Activated CD8-positive, alpha-beta T cell treated with anti-CD3 and anti-CD28 coated beads, Interleukin-2, amount 10 ng/mL, durations not matched to agents 7 days and 5 days (primary cell): Measurements from ENCODE around the gene LRRC1. TPM values are rescaled to one million over a fixed set of nuclear protein-coding genes. Genes with fewer than 3 reads are reported as not detected.
A peak's percentile ranks its signal among the peaks of the same experiment; 100 is the strongest.

Experiments used
- ATAC-seq: fragments of 150-1000 bp; cut with Tn5 transposase; one replicate; pipeline ENCODE4 v1.10.0; 2021; ENCODE audit warnings: moderate library complexity
- CTCF ChIA-PET: fragments of 350-600 bp; sonication (Branson Sonifier 250); formaldehyde crosslinking; loops from one replicate; lab custom pipeline; 2021; ENCODE audit warnings: antibody characterized with exemption; lab: Charles Lee
- POLR2A ChIA-PET: fragments of 350-600 bp; sonication (Branson Sonifier 250); formaldehyde crosslinking; loops from one replicate; lab custom pipeline; 2021; ENCODE audit warnings: antibody characterized with exemption; lab: Charles Lee
- DNase-seq: peaks from one replicate; pipeline ENCODE4 v3.0.0-alpha.2; 2020
- H3K27ac Mint-ChIP-seq: one replicate; pipeline ENCODE4 v1.8.0; 2021; ENCODE audit warnings: mild to moderate bottlenecking, mixed read lengths
- H3K27me3 Mint-ChIP-seq: one replicate; pipeline ENCODE4 v1.8.0; 2021; ENCODE audit warnings: low read depth, mixed read lengths
- H3K36me3 Mint-ChIP-seq: one replicate; pipeline ENCODE4 v1.8.0; 2021; ENCODE audit warnings: low read depth, mixed read lengths
- H3K4me1 Mint-ChIP-seq: one replicate; pipeline ENCODE4 v1.8.0; 2021; ENCODE audit warnings: low read depth, mixed read lengths
- H3K4me3 Mint-ChIP-seq: one replicate; pipeline ENCODE4 v1.8.0; 2021; ENCODE audit warnings: mild to moderate bottlenecking, mixed read lengths
- H3K9me3 Mint-ChIP-seq: one replicate; pipeline ENCODE4 v1.8.0; 2022; ENCODE audit warnings: mixed read lengths; ENCODE audit not compliant: insufficient read depth
- total RNA-seq, 2 experiments: library from RNA; stranded (reverse); gene quantifications; one replicate each; pipeline ENCODE4 v1.2.3, GENCODE V29; 2021

The LRRC1 gene
- total RNA-seq, 2 experiments from 2014 or later, result 3.6 to 4.2 TPM

DNA sequence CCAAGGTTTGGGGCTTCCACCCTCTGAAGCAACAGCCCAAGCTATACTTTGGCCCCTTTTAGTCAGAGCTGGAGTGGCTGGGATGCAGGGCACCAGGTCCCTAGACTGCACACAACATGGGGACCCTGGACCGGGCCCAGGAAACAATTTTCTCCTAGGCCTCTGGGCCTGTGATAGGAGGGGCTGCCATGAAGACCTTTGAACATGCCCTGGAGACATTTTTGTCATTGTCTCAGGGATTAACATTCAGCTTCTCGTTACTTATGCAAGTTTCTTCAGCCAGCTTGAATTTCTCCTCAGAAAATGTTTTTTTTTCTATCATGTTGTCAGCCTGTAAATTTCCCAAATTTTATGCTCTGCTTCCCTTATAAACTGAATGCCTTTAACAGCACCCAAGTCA, 82.3 kb downstream of the LRRC1 start:
- Mint-ChIP-seq H3K4me3 (no peak overlapping the region), H3K4me1 (no peaks in the 10 kb centered on the region), H3K27ac (no peak overlapping the region), H3K9me3 (no peaks in the 10 kb centered on the region), H3K36me3 (no peaks in the 10 kb centered on the region), H3K27me3 (no peaks in the 10 kb centered on the region)
- CTCF ChIA-PET, result no interaction called here
- POLR2A ChIA-PET, result no interaction called here
- ATAC-seq (no peak), DNase-seq (no peak)

DNA sequence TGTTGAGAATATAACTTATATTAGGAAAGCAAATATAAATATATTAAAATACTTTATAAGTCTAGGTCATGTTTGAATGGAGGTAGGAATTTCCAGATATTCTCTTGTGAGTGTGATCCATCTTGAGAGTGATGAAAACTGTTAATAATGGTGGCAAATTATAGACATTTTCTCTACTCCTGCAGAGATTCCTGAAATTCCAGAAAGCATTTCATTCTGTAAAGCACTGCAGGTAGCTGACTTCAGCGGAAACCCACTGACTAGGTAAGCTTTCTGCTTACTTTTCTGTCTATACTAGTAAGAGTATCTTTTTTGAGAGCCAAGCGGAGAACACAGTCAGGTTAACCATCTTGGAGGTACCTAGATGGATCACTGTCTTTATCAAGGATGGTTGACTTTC, 84.0 kb downstream of the LRRC1 start:
- ATAC-seq, result no peak
- ChIA-PET CTCF (no interaction called here), POLR2A (no interaction called here)
- Mint-ChIP-seq H3K27ac (no peak overlapping the region), H3K36me3 (peaks cover 2% of the 10 kb centered on the region), H3K27me3 (no peaks in the 10 kb centered on the region), H3K4me3 (no peak overlapping the region), H3K4me1 (no peaks in the 10 kb centered on the region), H3K9me3 (no peaks in the 10 kb centered on the region)
- DNase-seq, result no peak

DNA sequence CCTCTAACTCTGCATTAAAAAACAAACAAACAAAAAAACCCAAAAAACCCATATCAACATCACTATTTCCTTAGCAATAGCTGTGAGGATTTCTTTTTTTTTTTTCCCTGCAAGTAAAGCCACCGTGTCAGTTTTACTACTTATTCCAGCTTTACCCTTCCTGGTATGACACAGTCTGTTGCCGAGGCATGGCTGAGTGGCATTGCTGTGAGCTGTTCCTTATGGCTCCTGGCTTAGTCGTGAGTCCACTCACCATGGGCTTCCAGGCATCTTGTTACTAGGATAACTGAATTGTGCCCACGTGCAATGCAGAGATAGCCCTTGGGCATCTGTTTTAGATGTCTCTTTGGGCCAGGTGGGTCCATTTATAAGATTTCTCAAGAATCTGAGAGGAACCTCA, 84.8 kb downstream of the LRRC1 start:
- H3K27ac Mint-ChIP-seq, result no peak overlapping the region
- ATAC-seq, result no peak
- ChIA-PET CTCF (no interaction called here), POLR2A (no interaction called here)
- no peaks in the 10 kb centered on the region for H3K27me3 Mint-ChIP-seq
- peaks cover 2% of the 10 kb centered on the region for H3K36me3 Mint-ChIP-seq
- no peaks in the 10 kb centered on the region for H3K4me1 Mint-ChIP-seq
- DNase-seq, result no peak
- no peaks in the 10 kb centered on the region for H3K9me3 Mint-ChIP-seq
- H3K4me3 Mint-ChIP-seq, result no peak overlapping the region

DNA sequence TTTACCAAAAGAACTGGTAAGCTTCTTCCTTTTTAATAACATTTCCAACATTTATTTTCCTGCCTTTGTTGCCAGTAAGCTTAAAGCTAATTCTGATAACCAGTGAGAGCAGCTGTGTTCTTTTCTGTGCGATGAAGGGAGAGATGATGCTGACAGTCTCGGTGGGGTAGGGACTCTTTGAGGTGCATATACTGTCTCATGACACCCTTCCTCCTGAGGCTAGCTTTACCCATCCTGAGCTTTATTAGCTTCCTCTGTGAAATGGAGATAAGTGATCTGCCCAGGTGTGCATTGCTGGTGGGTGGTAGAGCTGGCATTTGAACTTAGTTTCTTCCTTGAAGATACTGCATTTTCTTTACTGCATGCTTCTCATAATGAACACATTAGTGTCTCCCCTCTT, 92.5 kb downstream of the LRRC1 start:
- Mint-ChIP-seq H3K27me3 (no peaks in the 10 kb centered on the region), H3K4me1 (no peaks in the 10 kb centered on the region), H3K27ac (no peak overlapping the region), H3K4me3 (no peak overlapping the region), H3K36me3 (peaks cover 2% of the 10 kb centered on the region), H3K9me3 (no peaks in the 10 kb centered on the region)
- ChIA-PET POLR2A (no interaction called here), CTCF (interaction anchor here (0.6 to 1.3 kb wide), 3 partner anchors 52 to 168 kb away, joined by 3 to 4 read pairs (median 3); no protein-coding TSS in a partner anchor)
- DNase-seq, result no peak
- no peak for ATAC-seq

DNA sequence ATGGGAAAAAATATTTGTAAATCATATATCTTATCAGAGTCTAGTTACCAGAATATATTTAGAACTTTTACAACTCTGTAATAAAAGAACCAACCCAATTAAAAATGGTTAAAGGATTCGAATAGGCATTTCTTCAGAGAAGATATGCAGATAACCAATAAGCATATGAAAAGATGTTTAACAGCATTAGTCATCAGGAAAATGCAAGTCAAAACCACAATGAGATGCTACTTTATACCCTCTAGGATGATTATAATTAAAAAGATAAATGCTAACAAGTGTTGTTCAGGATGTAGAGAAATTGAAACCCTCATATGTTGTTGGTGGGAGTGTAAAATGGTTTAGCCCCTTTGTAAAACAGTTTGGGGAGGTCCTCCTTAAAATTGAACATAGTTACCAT, 94.1 kb downstream of the LRRC1 start:
- H3K27me3 Mint-ChIP-seq, result no peaks in the 10 kb centered on the region
- H3K4me1 Mint-ChIP-seq, result peaks cover 1% of the 10 kb centered on the region
- DNase-seq (no peak), ATAC-seq (no peak)
- H3K9me3 Mint-ChIP-seq, result no peaks in the 10 kb centered on the region
- no peak overlapping the region for H3K27ac Mint-ChIP-seq
- ChIA-PET POLR2A (no interaction called here), CTCF (interaction anchor here (0.7 kb wide), 1 partner anchor 160 kb away, joined by 4 read pairs; no protein-coding TSS in a partner anchor)
- H3K4me3 Mint-ChIP-seq, result no peak overlapping the region
- no peaks in the 10 kb centered on the region for H3K36me3 Mint-ChIP-seq

DNA sequence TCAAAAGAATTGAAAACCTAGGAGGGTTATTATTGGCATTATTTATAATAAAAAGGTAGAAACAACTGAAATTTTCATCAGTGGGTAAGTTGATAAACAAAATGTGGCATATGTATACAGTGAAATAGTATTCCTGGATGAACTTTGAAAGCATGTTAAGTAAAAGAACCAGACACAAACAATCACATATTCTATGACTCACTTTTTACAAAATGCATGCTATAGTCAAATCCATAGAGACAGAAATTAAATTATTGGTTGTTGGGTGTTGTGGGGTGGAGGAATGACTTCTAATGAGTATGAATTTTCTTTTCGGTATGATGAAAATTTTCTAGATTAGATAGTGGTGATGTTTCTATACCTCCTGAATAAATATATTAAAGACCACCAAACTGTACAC, 94.6 kb downstream of the LRRC1 start:
- Mint-ChIP-seq H3K4me3 (no peak overlapping the region), H3K9me3 (no peaks in the 10 kb centered on the region), H3K27ac (no peak overlapping the region), H3K36me3 (no peaks in the 10 kb centered on the region), H3K4me1 (peaks cover 6% of the 10 kb centered on the region), H3K27me3 (no peaks in the 10 kb centered on the region)
- ChIA-PET POLR2A (no interaction called here), CTCF (no interaction called here)
- no peak for ATAC-seq
- DNase-seq, result no peak

DNA sequence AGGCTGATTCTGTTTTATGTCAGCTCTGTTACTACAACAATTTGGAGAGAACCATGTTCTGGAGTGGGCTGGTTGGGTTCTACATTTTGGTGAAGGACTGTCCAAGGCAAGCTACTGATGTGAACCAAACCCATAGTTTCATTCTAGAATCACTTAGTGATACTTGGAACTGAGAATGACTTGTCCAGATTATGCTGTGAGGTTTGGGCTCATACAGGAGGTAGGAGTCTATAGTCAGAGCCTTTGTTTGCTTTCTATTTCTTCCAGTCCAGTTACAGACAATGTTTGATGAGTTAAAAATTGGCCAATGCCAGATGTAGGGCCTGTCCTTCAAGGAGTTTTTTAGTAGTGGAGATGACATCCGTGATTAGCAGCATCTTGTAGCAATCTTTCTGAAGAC, 97.9 kb downstream of the LRRC1 start:
- ATAC-seq (no peak), DNase-seq (no peak)
- H3K9me3 Mint-ChIP-seq, result no peaks in the 10 kb centered on the region
- H3K4me1 Mint-ChIP-seq, result peaks cover 6% of the 10 kb centered on the region
- H3K27ac Mint-ChIP-seq, result no peak overlapping the region
- H3K36me3 Mint-ChIP-seq, result no peaks in the 10 kb centered on the region
- H3K4me3 Mint-ChIP-seq, result no peak overlapping the region
- POLR2A ChIA-PET, result no interaction called here
- H3K27me3 Mint-ChIP-seq, result no peaks in the 10 kb centered on the region
- CTCF ChIA-PET, result no interaction called here

DNA sequence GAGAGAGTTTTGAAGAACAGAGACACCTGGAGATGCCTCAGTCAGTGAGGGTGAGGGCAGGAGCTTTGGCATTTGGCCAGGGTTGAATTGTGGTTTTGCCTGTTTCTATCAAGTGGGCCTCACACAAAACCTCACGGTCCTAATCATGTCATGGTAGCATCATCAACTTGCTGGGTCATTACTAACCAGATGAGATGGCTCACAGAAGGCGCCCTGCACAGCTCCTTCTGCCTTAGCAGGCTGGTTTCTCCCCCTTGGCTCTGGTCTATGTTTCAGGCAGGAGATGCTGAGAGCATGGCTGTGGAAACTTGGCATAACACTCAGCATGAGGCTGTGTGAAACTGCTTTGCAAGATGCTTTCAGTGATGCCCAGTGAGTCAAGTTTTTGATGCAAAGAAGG, 99.3 kb downstream of the LRRC1 start:
- Mint-ChIP-seq H3K4me3 (no peak overlapping the region), H3K4me1 (peaks cover 6% of the 10 kb centered on the region), H3K9me3 (no peaks in the 10 kb centered on the region), H3K27ac (no peak overlapping the region), H3K27me3 (no peaks in the 10 kb centered on the region), H3K36me3 (no peaks in the 10 kb centered on the region)
- ChIA-PET CTCF (no interaction called here), POLR2A (no interaction called here)
- DNase-seq (peak; percentile 23), ATAC-seq (peak; percentile 42)

DNA sequence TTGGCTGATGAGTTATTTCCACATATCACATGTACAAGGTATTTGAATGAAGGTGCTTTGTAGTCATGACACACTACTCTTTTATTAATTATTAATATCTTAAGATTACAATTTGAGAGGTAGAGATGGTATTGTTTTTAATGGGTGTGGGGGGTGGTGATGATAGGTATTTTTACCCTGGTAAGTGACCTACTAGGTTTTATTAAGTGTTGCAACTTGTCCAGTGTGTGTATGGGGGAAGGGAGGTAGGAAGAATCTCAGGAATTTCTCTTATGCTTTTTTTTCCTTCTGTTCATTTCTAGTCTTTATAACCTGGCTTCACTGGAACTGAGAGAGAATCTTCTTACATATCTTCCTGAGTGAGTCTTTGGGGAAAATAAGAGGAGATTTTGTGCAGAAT, 101.4 kb downstream of the LRRC1 start:
- POLR2A ChIA-PET, result no interaction called here
- Mint-ChIP-seq H3K27me3 (no peaks in the 10 kb centered on the region), H3K4me1 (peaks cover 6% of the 10 kb centered on the region), H3K9me3 (no peaks in the 10 kb centered on the region), H3K36me3 (no peaks in the 10 kb centered on the region), H3K27ac (no peak overlapping the region), H3K4me3 (no peak overlapping the region)
- ATAC-seq (no peak), DNase-seq (no peak)
- CTCF ChIA-PET, result no interaction called here

DNA sequence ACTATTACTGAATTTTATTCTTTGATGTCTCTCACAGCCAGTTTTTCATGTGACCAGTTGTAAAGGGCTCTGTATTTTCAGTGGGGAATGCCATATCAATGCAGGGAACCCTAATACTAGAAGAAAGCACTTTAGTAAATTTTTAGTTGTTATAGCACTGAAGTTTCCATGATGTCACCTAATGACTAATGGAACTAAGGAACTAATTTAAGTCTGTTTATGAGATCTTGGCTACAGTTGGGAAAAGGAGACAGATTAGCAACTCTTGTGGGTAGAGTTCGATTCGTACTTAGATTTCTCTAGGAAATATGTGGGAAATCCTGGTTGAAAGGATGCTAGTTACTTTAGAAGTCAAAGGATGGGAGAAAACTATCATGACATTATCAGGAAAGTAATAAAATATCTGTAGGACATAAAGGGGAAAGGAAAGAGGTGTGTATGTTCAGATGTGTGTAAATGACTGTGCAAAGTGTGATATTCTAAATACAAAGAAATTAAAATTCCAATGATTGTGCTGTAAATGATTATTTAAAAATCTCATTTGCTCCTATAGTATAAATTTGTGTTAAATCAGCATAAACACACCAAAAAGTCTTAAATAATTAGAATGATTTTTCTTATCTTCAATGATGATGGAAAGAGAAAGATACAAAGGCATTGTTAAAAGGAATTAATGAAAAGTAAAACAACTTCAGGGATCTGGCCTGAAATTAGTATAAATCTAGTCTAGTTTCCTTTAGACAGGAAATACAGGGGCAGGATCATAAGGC, 103.4 kb downstream of the LRRC1 start:
- DNase-seq (no peak), ATAC-seq (no peak)
- Mint-ChIP-seq H3K27ac (no peak overlapping the region), H3K9me3 (no peaks in the 10 kb centered on the region), H3K36me3 (no peaks in the 10 kb centered on the region), H3K4me1 (peaks cover 6% of the 10 kb centered on the region), H3K4me3 (no peak overlapping the region), H3K27me3 (no peaks in the 10 kb centered on the region)
- ChIA-PET POLR2A (no interaction called here), CTCF (no interaction called here)

DNA sequence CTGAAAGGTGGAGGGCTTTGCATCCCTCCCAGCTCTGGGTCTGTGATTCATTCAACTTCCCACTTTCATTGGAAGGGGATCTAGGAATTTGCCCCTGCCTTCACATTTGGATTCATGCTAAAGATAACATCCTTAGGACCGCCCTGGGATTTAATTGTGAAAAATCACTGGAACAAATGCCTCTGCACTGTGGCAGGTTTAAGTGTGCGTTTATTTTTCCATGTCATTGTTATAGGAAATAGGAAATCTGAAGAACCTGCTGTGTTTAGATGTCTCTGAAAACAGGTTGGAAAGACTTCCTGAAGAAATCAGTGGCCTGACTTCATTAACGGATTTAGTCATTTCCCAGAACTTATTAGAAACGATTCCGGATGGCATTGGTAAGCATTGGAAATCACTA, 104.7 kb downstream of the LRRC1 start:
- POLR2A ChIA-PET, result no interaction called here
- CTCF ChIA-PET, result no interaction called here
- H3K9me3 Mint-ChIP-seq, result no peaks in the 10 kb centered on the region
- no peak overlapping the region for H3K4me3 Mint-ChIP-seq
- H3K36me3 Mint-ChIP-seq, result peaks cover 4% of the 10 kb centered on the region
- no peak for DNase-seq
- no peak for ATAC-seq
- no peak overlapping the region for H3K27ac Mint-ChIP-seq
- H3K27me3 Mint-ChIP-seq, result no peaks in the 10 kb centered on the region
- no peaks in the 10 kb centered on the region for H3K4me1 Mint-ChIP-seq

DNA sequence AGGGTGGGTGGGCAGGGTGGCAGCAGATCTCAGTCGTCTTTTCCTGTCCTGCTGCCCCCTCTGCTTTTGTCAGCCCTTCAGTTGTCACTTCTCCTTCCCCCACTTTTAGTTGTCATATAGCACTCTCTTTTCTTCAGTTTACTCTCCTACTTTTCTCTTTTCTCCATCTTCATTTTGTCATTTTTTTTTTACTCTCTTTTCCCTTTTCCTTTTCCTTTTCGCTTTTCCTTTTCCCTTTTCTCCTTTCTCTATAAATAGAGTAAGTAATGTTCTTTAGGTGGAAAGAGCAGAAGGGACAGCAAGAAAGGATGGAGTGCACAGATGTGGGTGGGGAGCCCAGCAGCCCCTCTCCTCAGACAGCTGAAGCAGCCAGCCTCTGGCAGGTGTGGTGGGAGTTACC, 108.6 kb downstream of the LRRC1 start:
- ATAC-seq (no peak), DNase-seq (no peak)
- CTCF ChIA-PET, result interaction anchor here (0.6 kb wide), 1 partner anchor 454 kb away, joined by 4 read pairs; no protein-coding TSS in a partner anchor
- Mint-ChIP-seq H3K4me1 (no peaks in the 10 kb centered on the region), H3K36me3 (peaks cover 8% of the 10 kb centered on the region), H3K27ac (no peak overlapping the region), H3K9me3 (no peaks in the 10 kb centered on the region), H3K27me3 (no peaks in the 10 kb centered on the region), H3K4me3 (no peak overlapping the region)
- POLR2A ChIA-PET, result no interaction called here

DNA sequence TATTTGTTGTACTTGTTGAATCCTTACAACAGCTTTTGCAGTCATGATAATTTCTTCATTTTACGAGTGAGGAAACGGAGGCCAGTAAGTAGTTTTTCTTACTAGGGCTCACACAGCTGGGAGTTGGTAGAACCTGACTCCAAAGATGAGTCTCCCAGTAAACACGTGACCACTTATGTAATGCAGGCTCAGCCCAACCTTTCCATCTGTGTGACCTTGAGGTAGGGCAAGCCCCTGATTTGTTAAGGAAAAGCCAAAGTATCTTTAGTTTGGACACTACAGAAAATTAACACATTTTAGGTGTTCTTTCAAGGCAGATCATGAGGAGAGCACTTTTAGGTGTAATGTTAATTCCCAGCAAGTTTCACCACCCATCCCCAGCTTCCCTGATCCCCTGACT, 111.3 kb downstream of the LRRC1 start:
- H3K27ac Mint-ChIP-seq, result no peak overlapping the region
- H3K9me3 Mint-ChIP-seq, result no peaks in the 10 kb centered on the region
- POLR2A ChIA-PET, result no interaction called here
- H3K27me3 Mint-ChIP-seq, result no peaks in the 10 kb centered on the region
- no peaks in the 10 kb centered on the region for H3K4me1 Mint-ChIP-seq
- ATAC-seq, result no peak
- no peak for DNase-seq
- CTCF ChIA-PET, result no interaction called here
- peaks cover 8% of the 10 kb centered on the region for H3K36me3 Mint-ChIP-seq
- H3K4me3 Mint-ChIP-seq, result no peak overlapping the region
